ENCODE results near the gene CDV3. TPM values are rescaled to one million over a fixed set of nuclear protein-coding genes. Genes with fewer than 3 reads are reported as not detected.
"Not testable (repeated sequence)": the region's sequence is repeated elsewhere in the genome, so short reads cannot be mapped to it uniquely, and the experiment has no call there.

Gene CDV3
- 126 TPM for polyA plus RNA-seq (2013, experiment 1 of 2)
- polyA plus RNA-seq (2013, experiment 2 of 2), result 124 TPM

- no CpG with 5 or more reads among the region's 81 CpGs for WGBS (ENCODE audit: extremely low coverage, insufficient coverage, low lambda C conversion rate)
- no peaks in the 10 kb centered on the region for H3K79me1 ChIP-seq (ENCODE audit: low read length)
- no peak within 1 kb of the TSS for H2BK15ac ChIP-seq (replicated peaks; ENCODE audit: low read depth)
- H2BK120ac ChIP-seq (ENCODE audit: low read depth, low read length), result peak within 1 kb of the TSS; percentile 35
- no peaks in the 10 kb centered on the region for H3K4me1 ChIP-seq (ENCODE audit: control insufficient read depth, low read depth, low read length)
- H3K9ac ChIP-seq (ENCODE audit: low read length), result peak within 1 kb of the TSS; percentile 98
- peak within 1 kb of the TSS; percentile 93 for H3K4ac ChIP-seq (ENCODE audit: low read depth, low read length)
- no peaks in the 10 kb centered on the region for H3K27me3 ChIP-seq (ENCODE audit: insufficient read depth, low read length, poor library complexity)
- peak within 1 kb of the TSS; percentile 99 for H3K27ac ChIP-seq (ENCODE audit: low read depth, low read length)
- peak within 1 kb of the TSS; percentile 69 for H2BK5ac ChIP-seq (ENCODE audit: low read length)
- H4K5ac ChIP-seq (ENCODE audit: low read length), result no peak within 1 kb of the TSS
- H3K4me2 ChIP-seq (ENCODE audit: low read length), result peak within 1 kb of the TSS; percentile 52
- H3K79me2 ChIP-seq (ENCODE audit: control insufficient read depth, insufficient read depth, low read length), result peaks cover 37% of the 10 kb centered on the region
- peak within 1 kb of the TSS; percentile 99 for H3K4me3 ChIP-seq (ENCODE audit: low read length)
- no peak for DNase-seq
- H2AK5ac ChIP-seq (ENCODE audit: low read length), result no peak within 1 kb of the TSS
- H4K8ac ChIP-seq (ENCODE audit: low read depth, low read length), result no peak within 1 kb of the TSS
- peak within 1 kb of the TSS; percentile 99 for H3K56ac ChIP-seq (ENCODE audit: low read length)
- peaks cover 1% of the 10 kb centered on the region for H3K36me3 ChIP-seq (ENCODE audit: control insufficient read depth, insufficient read depth, low read length)
- H3K23ac ChIP-seq (ENCODE audit: low read length), result peak within 1 kb of the TSS; percentile 29
- H3K18ac ChIP-seq (ENCODE audit: low read length), result peak within 1 kb of the TSS; percentile 97
Measured at GRCh38 chr3:133573629-133574194, at the start of gene CDV3. CDV3 (plus strand) TSS chr3:133573686; CDS start chr3:133574045, 359 bp downstream.

- not testable (repeated sequence) for H3K4me1 ChIP-seq (ENCODE audit: control insufficient read depth, low read depth, low read length); H3K27me3 ChIP-seq (ENCODE audit: insufficient read depth, low read length, poor library complexity); H2BK5ac ChIP-seq (ENCODE audit: low read length); H3K36me3 ChIP-seq (ENCODE audit: control insufficient read depth, insufficient read depth, low read length); H3K4me2 ChIP-seq (ENCODE audit: low read length); H4K8ac ChIP-seq (ENCODE audit: low read depth, low read length); H3K4ac ChIP-seq (ENCODE audit: low read depth, low read length); H2BK15ac ChIP-seq (replicated peaks; ENCODE audit: low read depth); H2AK5ac ChIP-seq (ENCODE audit: low read length); H2BK120ac ChIP-seq (ENCODE audit: low read depth, low read length); H3K18ac ChIP-seq (ENCODE audit: low read length); H3K79me2 ChIP-seq (ENCODE audit: control insufficient read depth, insufficient read depth, low read length); H3K79me1 ChIP-seq (ENCODE audit: low read length); DNase-seq; H3K4me3 ChIP-seq (ENCODE audit: low read length); H3K27ac ChIP-seq (ENCODE audit: low read depth, low read length); H3K23ac ChIP-seq (ENCODE audit: low read length); H3K56ac ChIP-seq (ENCODE audit: low read length); H4K5ac ChIP-seq (ENCODE audit: low read length); H3K9ac ChIP-seq (ENCODE audit: low read length)
- no CpG with 5 or more reads among the region's 3 CpGs for WGBS (ENCODE audit: extremely low coverage, insufficient coverage, low lambda C conversion rate)
Measured at GRCh38 chr3:133523758-133524157, 49.7 kb upstream of the CDV3 start.

- Histone ChIP-seq H3K18ac (ENCODE audit: low read length) (no peak overlapping the region), H4K8ac (ENCODE audit: low read depth, low read length) (no peak overlapping the region), H2AK5ac (ENCODE audit: low read length) (no peak overlapping the region), H3K27ac (ENCODE audit: low read depth, low read length) (no peak overlapping the region), H4K5ac (ENCODE audit: low read length) (no peak overlapping the region), H3K79me1 (ENCODE audit: low read length) (no peaks in the 10 kb centered on the region), H3K79me2 (ENCODE audit: control insufficient read depth, insufficient read depth, low read length) (no peaks in the 10 kb centered on the region), H3K4me1 (ENCODE audit: control insufficient read depth, low read depth, low read length) (no peaks in the 10 kb centered on the region), H3K56ac (ENCODE audit: low read length) (no peak overlapping the region), H3K4ac (ENCODE audit: low read depth, low read length) (no peak overlapping the region), H3K4me3 (ENCODE audit: low read length) (no peak overlapping the region), H3K27me3 (ENCODE audit: insufficient read depth, low read length, poor library complexity) (no peaks in the 10 kb centered on the region), H3K36me3 (ENCODE audit: control insufficient read depth, insufficient read depth, low read length) (no peaks in the 10 kb centered on the region), H3K9ac (ENCODE audit: low read length) (no peak overlapping the region), H2BK5ac (ENCODE audit: low read length) (no peak overlapping the region), H3K4me2 (ENCODE audit: low read length) (no peak overlapping the region), H2BK120ac (ENCODE audit: low read depth, low read length) (no peak overlapping the region), H2BK15ac (replicated peaks; ENCODE audit: low read depth) (no peak overlapping the region), H3K23ac (ENCODE audit: low read length) (no peak overlapping the region)
- DNase-seq, result no peak
Measured at GRCh38 chr3:133525435-133525834, 48.1 kb upstream of the CDV3 start.

GRCh38 chr3:133527081-133527715, 46.3 kb upstream of the CDV3 start:
- no peak overlapping the region for H3K9ac ChIP-seq (ENCODE audit: low read length)

GRCh38 chr3:133529809-133530208, 43.7 kb upstream of the CDV3 start:
- Histone ChIP-seq H3K4ac (ENCODE audit: low read depth, low read length) (no peak overlapping the region), H3K79me1 (ENCODE audit: low read length) (no peaks in the 10 kb centered on the region), H3K9ac (ENCODE audit: low read length) (no peak overlapping the region), H3K4me1 (ENCODE audit: control insufficient read depth, low read depth, low read length) (no peaks in the 10 kb centered on the region), H3K27me3 (ENCODE audit: insufficient read depth, low read length, poor library complexity) (no peaks in the 10 kb centered on the region), H3K4me3 (ENCODE audit: low read length) (no peak overlapping the region), H4K5ac (ENCODE audit: low read length) (no peak overlapping the region), H3K18ac (ENCODE audit: low read length) (no peak overlapping the region), H4K8ac (ENCODE audit: low read depth, low read length) (no peak overlapping the region), H3K27ac (ENCODE audit: low read depth, low read length) (no peak overlapping the region), H3K56ac (ENCODE audit: low read length) (no peak overlapping the region), H2BK120ac (ENCODE audit: low read depth, low read length) (no peak overlapping the region), H3K36me3 (ENCODE audit: control insufficient read depth, insufficient read depth, low read length) (no peaks in the 10 kb centered on the region), H3K79me2 (ENCODE audit: control insufficient read depth, insufficient read depth, low read length) (no peaks in the 10 kb centered on the region), H3K23ac (ENCODE audit: low read length) (no peak overlapping the region), H3K4me2 (ENCODE audit: low read length) (no peak overlapping the region), H2BK5ac (ENCODE audit: low read length) (no peak overlapping the region), H2BK15ac (replicated peaks; ENCODE audit: low read depth) (no peak overlapping the region), H2AK5ac (ENCODE audit: low read length) (no peak overlapping the region)
- WGBS (ENCODE audit: extremely low coverage, insufficient coverage, low lambda C conversion rate), result no CpG with 5 or more reads among the region's 2 CpGs
- no peak for DNase-seq

More at GRCh38 chr3:133527081-133527715, 46.3 kb upstream of the CDV3 start:
- H2BK15ac ChIP-seq (replicated peaks; ENCODE audit: low read depth), result no peak overlapping the region
- DNase-seq, result no peak
- no peak overlapping the region for H3K56ac ChIP-seq (ENCODE audit: low read length)
- no peak overlapping the region for H4K5ac ChIP-seq (ENCODE audit: low read length)
- no peak overlapping the region for H3K4ac ChIP-seq (ENCODE audit: low read depth, low read length)
- H3K4me2 ChIP-seq (ENCODE audit: low read length), result no peak overlapping the region
- H3K79me2 ChIP-seq (ENCODE audit: control insufficient read depth, insufficient read depth, low read length), result no peaks in the 10 kb centered on the region
- no peak overlapping the region for H2AK5ac ChIP-seq (ENCODE audit: low read length)
- H3K23ac ChIP-seq (ENCODE audit: low read length), result no peak overlapping the region
- no peaks in the 10 kb centered on the region for H3K36me3 ChIP-seq (ENCODE audit: control insufficient read depth, insufficient read depth, low read length)
- H2BK5ac ChIP-seq (ENCODE audit: low read length), result no peak overlapping the region
- no peaks in the 10 kb centered on the region for H3K4me1 ChIP-seq (ENCODE audit: control insufficient read depth, low read depth, low read length)
- no peak overlapping the region for H4K8ac ChIP-seq (ENCODE audit: low read depth, low read length)
- no peak overlapping the region for H3K18ac ChIP-seq (ENCODE audit: low read length)
- WGBS (ENCODE audit: extremely low coverage, insufficient coverage, low lambda C conversion rate), result no CpG with 5 or more reads among the region's 6 CpGs
- no peaks in the 10 kb centered on the region for H3K27me3 ChIP-seq (ENCODE audit: insufficient read depth, low read length, poor library complexity)
- no peaks in the 10 kb centered on the region for H3K79me1 ChIP-seq (ENCODE audit: low read length)
- H3K4me3 ChIP-seq (ENCODE audit: low read length), result no peak overlapping the region
- H3K27ac ChIP-seq (ENCODE audit: low read depth, low read length), result no peak overlapping the region
- H2BK120ac ChIP-seq (ENCODE audit: low read depth, low read length), result no peak overlapping the region

- Histone ChIP-seq H3K79me1 (ENCODE audit: low read length) (no peaks in the 10 kb centered on the region), H3K9ac (ENCODE audit: low read length) (no peak overlapping the region), H2BK120ac (ENCODE audit: low read depth, low read length) (no peak overlapping the region), H3K4ac (ENCODE audit: low read depth, low read length) (no peak overlapping the region), H3K79me2 (ENCODE audit: control insufficient read depth, insufficient read depth, low read length) (no peaks in the 10 kb centered on the region), H3K4me3 (ENCODE audit: low read length) (no peak overlapping the region), H3K18ac (ENCODE audit: low read length) (no peak overlapping the region), H3K4me1 (ENCODE audit: control insufficient read depth, low read depth, low read length) (no peaks in the 10 kb centered on the region), H2AK5ac (ENCODE audit: low read length) (no peak overlapping the region), H3K4me2 (ENCODE audit: low read length) (no peak overlapping the region), H3K56ac (ENCODE audit: low read length) (no peak overlapping the region), H3K23ac (ENCODE audit: low read length) (no peak overlapping the region), H3K36me3 (ENCODE audit: control insufficient read depth, insufficient read depth, low read length) (no peaks in the 10 kb centered on the region), H2BK5ac (ENCODE audit: low read length) (no peak overlapping the region), H2BK15ac (replicated peaks; ENCODE audit: low read depth) (no peak overlapping the region), H3K27me3 (ENCODE audit: insufficient read depth, low read length, poor library complexity) (no peaks in the 10 kb centered on the region), H4K5ac (ENCODE audit: low read length) (no peak overlapping the region), H4K8ac (ENCODE audit: low read depth, low read length) (no peak overlapping the region), H3K27ac (ENCODE audit: low read depth, low read length) (no peak overlapping the region)
- no peak for DNase-seq
- WGBS (ENCODE audit: extremely low coverage, insufficient coverage, low lambda C conversion rate), result no CpG with 5 or more reads among the region's 5 CpGs
Measured at GRCh38 chr3:133531981-133532380, 41.5 kb upstream of the CDV3 start.

Data from mesendoderm (in vitro differentiated cells).